Jurkat, Clone E6-1 (cell line): Measurements from ENCODE around the gene SEMA5A.
"Not testable (repeated sequence)": the region's sequence is repeated elsewhere in the genome, so short reads cannot be mapped to it uniquely, and the experiment has no call there.

Source experiments
- DNase-seq: peaks from one replicate; pipeline ENCODE4 v3.0.0-alpha.2; 2011; ENCODE audit warnings: low read depth, low spot score
- H3K4me3 ChIP-seq: 2 replicates; pipeline ENCODE4 v1.5.1; 2011; ENCODE audit warnings: mild to moderate bottlenecking, low read length, control low read depth, moderate library complexity

The SEMA5A gene

GRCh38 chr5:9387879-9388278 is 158.0 kb downstream of the SEMA5A start:
- H3K4me3 ChIP-seq: no peak overlapping the region
- no peak for DNase-seq

GRCh38 chr5:9386945-9387344 is 158.9 kb downstream of the SEMA5A start:
- no peak for DNase-seq
- H3K4me3 ChIP-seq: no peak overlapping the region

- H3K4me3 ChIP-seq: no peak overlapping the region
- DNase-seq: no peak
These were observed 163.4 kb downstream of the SEMA5A start for GRCh38 chr5:9382522-9382921.

GRCh38 chr5:9381464-9381863 is 164.4 kb downstream of the SEMA5A start:
- no peak for DNase-seq
- H3K4me3 ChIP-seq: no peak overlapping the region

- no peak for DNase-seq
- no peak overlapping the region for H3K4me3 ChIP-seq
These were observed 165.8 kb downstream of the SEMA5A start for GRCh38 chr5:9380109-9380508.

- no peak overlapping the region for H3K4me3 ChIP-seq
- DNase-seq: no peak
These were observed 169.3 kb downstream of the SEMA5A start for GRCh38 chr5:9376363-9377117.

GRCh38 chr5:9375756-9376155 is 170.1 kb downstream of the SEMA5A start:
- H3K4me3 ChIP-seq: no peak overlapping the region
- DNase-seq: no peak

- no peak overlapping the region for H3K4me3 ChIP-seq
- DNase-seq: no peak
These were observed 171.8 kb downstream of the SEMA5A start for GRCh38 chr5:9374025-9374424.

- no peak for DNase-seq
These were observed 172.3 kb downstream of the SEMA5A start for GRCh38 chr5:9373571-9373970.

GRCh38 chr5:9370256-9370655 is 175.6 kb downstream of the SEMA5A start:
- H3K4me3 ChIP-seq: no peak overlapping the region
- no peak for DNase-seq

More at GRCh38 chr5:9373571-9373970, 172.3 kb downstream of the SEMA5A start:
- no peak overlapping the region for H3K4me3 ChIP-seq

- no peak overlapping the region for H3K4me3 ChIP-seq
- no peak for DNase-seq
These were observed 180.4 kb downstream of the SEMA5A start for GRCh38 chr5:9365512-9365911.

- DNase-seq: no peak
- H3K4me3 ChIP-seq: no peak overlapping the region
These were observed 182.4 kb downstream of the SEMA5A start for GRCh38 chr5:9363449-9363848.

- no peak overlapping the region for H3K4me3 ChIP-seq
- peak; percentile 77 for DNase-seq
These were observed 182.8 kb downstream of the SEMA5A start for GRCh38 chr5:9363026-9363425.

- DNase-seq: peak; percentile 15
- no peak overlapping the region for H3K4me3 ChIP-seq
These were observed 183.3 kb downstream of the SEMA5A start for GRCh38 chr5:9362600-9362999.

GRCh38 chr5:9361835-9362234 is 184.0 kb downstream of the SEMA5A start:
- peak; percentile 82 for DNase-seq
- no peak overlapping the region for H3K4me3 ChIP-seq

GRCh38 chr5:9358961-9359685 is 186.8 kb downstream of the SEMA5A start:
- DNase-seq: no peak

GRCh38 chr5:9356351-9356825 is 189.5 kb downstream of the SEMA5A start:
- H3K4me3 ChIP-seq: no peak overlapping the region
- peak; percentile 11 for DNase-seq

More at GRCh38 chr5:9358961-9359685, 186.8 kb downstream of the SEMA5A start:
- H3K4me3 ChIP-seq: no peak overlapping the region

- DNase-seq: no peak
These were observed 191.4 kb downstream of the SEMA5A start for GRCh38 chr5:9354336-9355081.

GRCh38 chr5:9353048-9353447 is 192.8 kb downstream of the SEMA5A start:
- not testable (repeated sequence) for DNase-seq, H3K4me3 ChIP-seq

More at GRCh38 chr5:9354336-9355081, 191.4 kb downstream of the SEMA5A start:
- H3K4me3 ChIP-seq: no peak overlapping the region

- no peak overlapping the region for H3K4me3 ChIP-seq
- no peak for DNase-seq
These were observed 194.3 kb downstream of the SEMA5A start for GRCh38 chr5:9351546-9351945.
